Brain microvascular endothelial cell (primary cell): ENCODE measurements around the gene LCE1F.

Experiments used
- DNase-seq: peaks from one replicate; pipeline ENCODE4 v3.0.0-alpha.2; 2020
- H3K27ac ChIP-seq: fragments of 250-450 bp; sonication (Bioruptor Pico); 2 replicates; pipeline ENCODE4 v1.5.1; 2020; ENCODE audit warnings: mild to moderate bottlenecking, moderate library complexity
- H3K27me3 ChIP-seq: fragments of 250-450 bp; sonication (Bioruptor Pico); replicated peaks from 2 replicates; pipeline ENCODE4 v1.5.1; 2020; ENCODE audit warnings: mild to moderate bottlenecking
- H3K36me3 ChIP-seq: fragments of 250-450 bp; sonication (Bioruptor Pico); replicated peaks from 2 replicates; pipeline ENCODE4 v1.5.1; 2020; ENCODE audit warnings: mild to moderate bottlenecking
- H3K4me3 ChIP-seq: 2 replicates; pipeline ENCODE4 v1.5.1; 2011; ENCODE audit warnings: low read depth, mild to moderate bottlenecking, control low read depth, low read length, moderate library complexity
- in situ Hi-C: cut with HindIII; loops from 2 replicates; pipeline ENCODE4 v1.10.0; 2017; ENCODE audit warnings: low sequenced_read_pairs, low pct_ligation_motif_present
- TF ChIP-seq, protein P1 (sequence below): IDR thresholded peaks from 2 replicates; pipeline ENCODE4 v1.5.1; 2011; ENCODE audit warnings: low read depth, mild to moderate bottlenecking, moderate library complexity, low read length, control low read depth, inconsistent platforms; ENCODE audit errors: missing control alignments

LCE1F gene

DNA sequence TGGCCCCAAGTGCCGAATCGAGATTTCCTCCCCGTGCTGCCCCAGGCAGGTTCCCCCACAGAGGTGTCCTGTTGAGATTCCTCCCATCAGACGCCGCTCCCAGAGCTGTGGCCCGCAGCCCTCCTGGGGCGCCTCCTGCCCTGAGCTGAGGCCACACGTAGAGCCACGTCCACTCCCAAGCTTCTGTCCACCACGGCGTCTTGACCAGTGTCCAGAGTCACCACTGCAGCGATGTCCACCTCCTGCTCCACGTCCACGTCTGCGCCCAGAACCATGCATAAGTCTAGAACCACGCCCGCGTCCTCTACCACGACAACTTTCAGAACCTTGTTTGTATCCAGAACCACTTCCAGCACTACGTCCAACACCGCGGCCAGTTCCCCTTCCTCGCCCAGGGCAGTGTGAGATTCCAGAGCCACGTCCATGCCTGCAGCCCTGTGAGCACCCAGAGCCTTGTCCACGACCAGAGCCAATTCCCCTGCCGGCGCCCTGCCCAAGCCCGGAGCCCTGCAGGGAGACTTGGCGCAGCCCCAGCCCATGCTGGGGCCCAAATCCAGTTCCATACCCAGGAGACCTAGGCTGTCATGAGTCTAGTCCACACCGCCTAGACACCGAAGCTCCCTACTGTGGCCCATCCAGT, 14.3 kb upstream of the LCE1F start:
- H3K4me3 ChIP-seq = no peak overlapping the region
- DNase-seq = no peak
- in situ Hi-C loops = no loop called here
- TF ChIP-seq, protein P1, sequence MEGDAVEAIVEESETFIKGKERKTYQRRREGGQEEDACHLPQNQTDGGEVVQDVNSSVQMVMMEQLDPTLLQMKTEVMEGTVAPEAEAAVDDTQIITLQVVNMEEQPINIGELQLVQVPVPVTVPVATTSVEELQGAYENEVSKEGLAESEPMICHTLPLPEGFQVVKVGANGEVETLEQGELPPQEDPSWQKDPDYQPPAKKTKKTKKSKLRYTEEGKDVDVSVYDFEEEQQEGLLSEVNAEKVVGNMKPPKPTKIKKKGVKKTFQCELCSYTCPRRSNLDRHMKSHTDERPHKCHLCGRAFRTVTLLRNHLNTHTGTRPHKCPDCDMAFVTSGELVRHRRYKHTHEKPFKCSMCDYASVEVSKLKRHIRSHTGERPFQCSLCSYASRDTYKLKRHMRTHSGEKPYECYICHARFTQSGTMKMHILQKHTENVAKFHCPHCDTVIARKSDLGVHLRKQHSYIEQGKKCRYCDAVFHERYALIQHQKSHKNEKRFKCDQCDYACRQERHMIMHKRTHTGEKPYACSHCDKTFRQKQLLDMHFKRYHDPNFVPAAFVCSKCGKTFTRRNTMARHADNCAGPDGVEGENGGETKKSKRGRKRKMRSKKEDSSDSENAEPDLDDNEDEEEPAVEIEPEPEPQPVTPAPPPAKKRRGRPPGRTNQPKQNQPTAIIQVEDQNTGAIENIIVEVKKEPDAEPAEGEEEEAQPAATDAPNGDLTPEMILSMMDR = no peak
- H3K36me3 ChIP-seq = no peaks in the 10 kb centered on the region
- no peaks in the 10 kb centered on the region for H3K27me3 ChIP-seq
- H3K27ac ChIP-seq = no peak overlapping the region

DNA sequence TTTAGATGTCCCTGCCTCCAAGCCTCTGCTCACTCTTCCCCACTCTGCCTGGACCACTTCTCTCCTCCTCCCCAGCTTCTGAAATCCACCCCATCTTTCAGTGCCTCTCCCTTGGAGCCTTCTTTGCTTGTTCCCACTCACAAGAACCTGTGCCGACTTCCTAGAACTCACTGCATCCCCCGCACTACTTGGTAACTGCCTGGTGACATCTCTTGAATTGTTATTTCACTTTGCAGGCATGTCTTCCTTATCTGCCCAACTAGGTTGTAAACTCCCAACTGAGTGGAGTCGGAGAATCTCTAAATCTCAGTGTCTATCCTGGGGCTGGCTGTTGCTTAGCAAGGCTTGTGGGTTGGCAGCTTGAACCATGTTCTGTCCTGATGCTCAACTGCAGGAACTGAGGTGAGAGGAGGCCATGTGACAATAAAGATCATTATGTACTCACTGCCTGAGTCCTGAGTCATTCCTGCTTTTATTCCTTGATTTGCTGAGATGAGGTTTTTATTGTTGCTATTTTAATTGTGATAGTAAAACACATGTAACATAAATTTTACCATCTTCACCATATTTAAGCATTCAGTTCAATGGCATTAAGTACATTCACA, 13.2 kb upstream of the LCE1F start:
- Histone ChIP-seq H3K27me3 (no peaks in the 10 kb centered on the region), H3K4me3 (no peak overlapping the region), H3K36me3 (no peaks in the 10 kb centered on the region), H3K27ac (no peak overlapping the region)
- DNase-seq = no peak
- TF ChIP-seq, protein P1 = no peak
- in situ Hi-C loops = no loop called here

DNA sequence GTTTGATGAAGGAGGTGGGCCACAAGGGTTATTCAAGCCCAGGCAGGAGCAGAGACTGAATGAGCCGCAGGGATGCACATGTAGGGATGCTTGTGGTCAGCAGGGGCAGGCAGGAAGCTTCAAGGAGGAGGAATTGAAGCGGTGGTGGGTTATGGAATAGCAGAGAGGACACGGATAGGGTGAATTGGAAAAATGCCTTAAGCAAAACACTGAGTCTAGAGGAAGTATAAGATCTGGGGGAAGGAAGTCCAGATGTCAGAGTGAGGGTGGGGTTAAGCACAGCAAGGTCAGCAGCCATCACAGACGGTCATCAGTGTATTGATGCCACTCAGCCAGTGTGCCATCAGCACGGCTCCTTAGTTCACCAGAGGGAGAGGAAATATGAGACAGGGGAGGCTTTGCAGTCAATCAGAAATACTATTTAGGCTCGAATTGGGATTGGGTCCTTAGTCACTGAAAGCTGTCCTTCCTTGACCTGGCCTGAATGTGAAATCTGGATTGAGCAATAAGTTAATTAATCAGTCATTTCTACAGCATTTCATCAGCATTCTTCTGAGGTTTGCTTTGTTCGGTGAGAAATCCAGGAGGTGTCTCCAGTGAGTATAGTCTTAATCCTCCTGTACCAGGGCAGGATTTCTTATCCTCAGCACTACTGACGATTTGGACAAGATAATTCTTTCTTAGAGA, 6.0 kb upstream of the LCE1F start:
- in situ Hi-C loops = no loop called here
- no peak overlapping the region for H3K4me3 ChIP-seq
- no peaks in the 10 kb centered on the region for H3K36me3 ChIP-seq
- H3K27ac ChIP-seq = no peak overlapping the region
- TF ChIP-seq, protein P1 = no peak
- no peak for DNase-seq
- H3K27me3 ChIP-seq = no peaks in the 10 kb centered on the region

DNA sequence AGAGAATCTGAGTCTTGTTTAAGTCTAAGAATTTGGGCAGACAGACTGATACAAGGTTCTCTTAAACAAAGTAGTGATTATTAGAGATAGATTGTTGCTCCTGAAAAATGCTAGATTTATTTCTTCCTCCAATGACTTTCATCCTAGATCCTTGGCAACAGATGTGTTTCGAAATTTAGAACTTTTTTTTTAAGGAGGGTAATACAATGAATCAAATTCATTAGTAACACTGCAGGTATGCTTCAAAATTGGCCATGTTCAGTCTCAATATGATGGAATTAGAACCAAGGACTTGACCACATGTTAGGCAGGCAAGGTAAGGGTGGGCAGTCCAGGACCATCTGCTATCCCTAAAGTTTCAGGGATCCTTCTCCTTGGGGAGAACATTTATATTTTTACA, 4.5 kb upstream of the LCE1F start:
- no peak for DNase-seq
- Histone ChIP-seq H3K4me3 (no peak overlapping the region), H3K27me3 (no peaks in the 10 kb centered on the region), H3K36me3 (no peaks in the 10 kb centered on the region), H3K27ac (no peak overlapping the region)
- TF ChIP-seq, protein P1 = no peak
- in situ Hi-C loops = no loop called here

DNA sequence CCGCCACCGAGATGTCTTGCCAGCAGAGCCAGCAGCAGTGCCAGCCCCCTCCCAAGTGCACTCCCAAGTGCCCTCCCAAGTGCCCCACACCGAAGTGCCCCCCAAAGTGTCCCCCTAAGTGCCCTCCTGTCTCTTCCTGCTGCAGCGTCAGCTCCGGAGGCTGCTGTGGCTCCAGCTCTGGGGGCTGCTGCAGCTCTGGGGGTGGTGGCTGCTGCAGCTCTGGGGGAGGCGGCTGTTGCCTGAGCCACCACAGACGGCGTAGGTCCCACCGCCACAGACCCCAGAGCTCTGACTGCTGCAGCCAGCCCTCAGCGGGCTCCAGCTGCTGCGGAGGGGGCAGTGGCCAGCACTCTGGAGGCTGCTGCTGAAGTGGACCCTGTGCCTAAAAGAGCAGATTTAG, 1.4 kb downstream of the LCE1F start:
- no peak overlapping the region for H3K27ac ChIP-seq
- H3K4me3 ChIP-seq = no peak overlapping the region
- in situ Hi-C loops = no loop called here
- H3K27me3 ChIP-seq = no peaks in the 10 kb centered on the region
- H3K36me3 ChIP-seq = no peaks in the 10 kb centered on the region
- TF ChIP-seq, protein P1 = no peak
- DNase-seq = no peak
